Mucosa of stomach (tissue), 1 donor: ENCODE data around the gene SLC28A2.
"Not testable (repeated sequence)": the region's sequence is repeated elsewhere in the genome, so short reads cannot be mapped to it uniquely, and the experiment has no call there.

Experiments used
- H3K27me3 ChIP-seq: one replicate; pipeline ENCODE4 v1.7.0; 2013; ENCODE audit warnings: mild to moderate bottlenecking, low read length; ENCODE audit not compliant: control insufficient read depth, insufficient read depth
- H3K36me3 ChIP-seq: one replicate; pipeline ENCODE4 v1.7.0; 2013; ENCODE audit warnings: low read length; ENCODE audit not compliant: control insufficient read depth, insufficient read depth
- H3K4me1 ChIP-seq: one replicate; pipeline ENCODE4 v1.7.0; 2013; ENCODE audit warnings: mild to moderate bottlenecking, low read length; ENCODE audit not compliant: control insufficient read depth, insufficient read depth
- H3K4me3 ChIP-seq: one replicate; pipeline ENCODE4 v1.7.0; 2013; ENCODE audit warnings: low read length
- H3K9ac ChIP-seq: one replicate; pipeline ENCODE4 v1.7.0; 2013; ENCODE audit warnings: mild to moderate bottlenecking, low read length, moderate library complexity
- H3K9me3 ChIP-seq: one replicate; pipeline ENCODE4 v1.7.0; 2013; ENCODE audit warnings: mild to moderate bottlenecking, low read length, moderate library complexity; ENCODE audit not compliant: control insufficient read depth
- donor health status: Pancreatic carcinoma.

SLC28A2 gene

GRCh38 chr15:45231864-45232562 lies 20.0 kb upstream of the SLC28A2 start:
- Histone ChIP-seq H3K9me3 (no peaks in the 10 kb centered on the region), H3K4me1 (peaks cover 32% of the 10 kb centered on the region), H3K36me3 (no peaks in the 10 kb centered on the region), H3K9ac (no peak overlapping the region), H3K4me3 (no peak overlapping the region), H3K27me3 (no peaks in the 10 kb centered on the region)

DNA sequence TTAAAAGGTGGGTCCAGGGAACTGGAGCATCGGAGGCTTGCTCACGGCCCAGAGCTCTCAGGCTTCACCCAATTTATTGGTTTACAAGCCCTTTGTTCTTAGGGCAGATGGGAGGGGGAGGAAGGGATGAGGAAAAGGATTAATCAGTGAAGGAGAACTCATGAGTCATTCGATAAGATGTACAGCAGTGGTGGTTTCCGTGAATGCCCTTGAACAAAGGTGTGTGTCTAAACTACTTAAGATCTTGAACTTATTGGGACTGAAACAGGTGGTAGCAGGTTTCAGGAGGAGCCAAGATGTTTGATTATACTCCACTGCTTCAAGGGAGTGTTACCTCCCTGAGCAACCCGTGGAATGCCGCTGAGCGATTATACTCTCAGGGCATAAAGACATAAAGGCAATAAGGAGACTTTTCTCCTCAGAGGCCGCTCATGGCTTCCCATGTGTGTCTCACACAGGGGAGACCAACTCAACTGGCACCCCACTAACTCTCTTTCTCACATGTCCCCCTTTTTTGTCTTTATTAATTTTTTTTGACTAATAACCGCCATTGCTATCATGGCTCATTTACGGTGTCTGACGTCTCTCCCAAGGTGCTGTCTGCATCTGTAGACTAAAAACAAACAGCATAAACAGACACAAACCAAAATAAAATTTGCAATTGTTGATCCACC lies 17.3 kb upstream of the SLC28A2 start:
- Histone ChIP-seq H3K9me3 (peaks cover 4% of the 10 kb centered on the region), H3K4me1 (peaks cover 9% of the 10 kb centered on the region), H3K27me3 (no peaks in the 10 kb centered on the region), H3K9ac (no peak overlapping the region), H3K4me3 (no peak overlapping the region), H3K36me3 (no peaks in the 10 kb centered on the region)

- H3K27me3 ChIP-seq, H3K9me3 ChIP-seq, H3K36me3 ChIP-seq, H3K4me1 ChIP-seq, H3K9ac ChIP-seq, H3K4me3 ChIP-seq: not testable (repeated sequence)
Observed at GRCh38 chr15:45236806-45237205, 15.2 kb upstream of the SLC28A2 start.

- Histone ChIP-seq H3K9ac (no peak overlapping the region), H3K9me3 (peaks cover 29% of the 10 kb centered on the region), H3K4me3 (no peak overlapping the region), H3K4me1 (no peaks in the 10 kb centered on the region), H3K36me3 (no peaks in the 10 kb centered on the region), H3K27me3 (no peaks in the 10 kb centered on the region)
Observed at GRCh38 chr15:45242289-45242688, 9.7 kb upstream of the SLC28A2 start.

GRCh38 chr15:45249125-45249780 lies 2.8 kb upstream of the SLC28A2 start:
- H3K4me1 ChIP-seq = peaks cover 13% of the 10 kb centered on the region
- no peak overlapping the region for H3K4me3 ChIP-seq
- no peaks in the 10 kb centered on the region for H3K27me3 ChIP-seq
- H3K36me3 ChIP-seq = no peaks in the 10 kb centered on the region
- H3K9ac ChIP-seq = no peak overlapping the region
- H3K9me3 ChIP-seq = peaks cover 7% of the 10 kb centered on the region

GRCh38 chr15:45253330-45253729 lies 1.3 kb downstream of the SLC28A2 start:
- no peaks in the 10 kb centered on the region for H3K36me3 ChIP-seq
- peak overlapping the region; percentile 71 for H3K4me3 ChIP-seq
- H3K27me3 ChIP-seq = no peaks in the 10 kb centered on the region
- H3K9me3 ChIP-seq = no peaks in the 10 kb centered on the region
- H3K4me1 ChIP-seq = peaks cover 24% of the 10 kb centered on the region
- H3K9ac ChIP-seq = peak overlapping the region; percentile 53

GRCh38 chr15:45254405-45254804 lies 2.4 kb downstream of the SLC28A2 start:
- no peak overlapping the region for H3K4me3 ChIP-seq
- peaks cover 18% of the 10 kb centered on the region for H3K4me1 ChIP-seq

GRCh38 chr15:45254824-45255223 lies 2.8 kb downstream of the SLC28A2 start:
- H3K4me1 ChIP-seq = peaks cover 18% of the 10 kb centered on the region
- H3K27me3 ChIP-seq, H3K4me3 ChIP-seq: not testable (repeated sequence)

More at GRCh38 chr15:45254405-45254804, 2.4 kb downstream of the SLC28A2 start:
- Histone ChIP-seq H3K36me3 (no peaks in the 10 kb centered on the region), H3K27me3 (no peaks in the 10 kb centered on the region), H3K9ac (peak overlapping the region; percentile 19), H3K9me3 (no peaks in the 10 kb centered on the region)

DNA sequence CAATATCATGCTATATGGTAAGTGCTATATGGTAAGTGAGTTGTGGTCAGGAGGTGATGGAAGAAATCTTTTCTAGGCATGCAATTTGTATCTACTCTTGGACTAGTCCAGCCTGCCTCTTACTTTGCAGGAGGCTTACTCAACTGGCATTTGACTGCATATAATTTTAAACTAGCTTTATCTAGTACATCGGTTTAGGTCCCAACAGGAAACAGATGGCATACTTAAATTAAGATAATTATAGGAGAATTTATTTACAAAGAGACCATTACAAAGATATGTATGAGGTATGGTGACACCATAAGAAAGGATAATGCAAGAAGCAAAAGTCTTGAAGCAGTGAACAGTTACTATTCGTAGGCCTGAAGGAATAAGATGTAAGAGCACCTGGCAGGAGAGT lies 7.8 kb downstream of the SLC28A2 start:
- Histone ChIP-seq H3K4me3 (no peak overlapping the region), H3K9me3 (no peaks in the 10 kb centered on the region), H3K9ac (no peak overlapping the region), H3K27me3 (no peaks in the 10 kb centered on the region), H3K4me1 (peaks cover 14% of the 10 kb centered on the region), H3K36me3 (no peaks in the 10 kb centered on the region)

More at GRCh38 chr15:45254824-45255223, 2.8 kb downstream of the SLC28A2 start:
- H3K9ac ChIP-seq = peak overlapping the region; percentile 43
- H3K9me3 ChIP-seq, H3K36me3 ChIP-seq: not testable (repeated sequence)

DNA sequence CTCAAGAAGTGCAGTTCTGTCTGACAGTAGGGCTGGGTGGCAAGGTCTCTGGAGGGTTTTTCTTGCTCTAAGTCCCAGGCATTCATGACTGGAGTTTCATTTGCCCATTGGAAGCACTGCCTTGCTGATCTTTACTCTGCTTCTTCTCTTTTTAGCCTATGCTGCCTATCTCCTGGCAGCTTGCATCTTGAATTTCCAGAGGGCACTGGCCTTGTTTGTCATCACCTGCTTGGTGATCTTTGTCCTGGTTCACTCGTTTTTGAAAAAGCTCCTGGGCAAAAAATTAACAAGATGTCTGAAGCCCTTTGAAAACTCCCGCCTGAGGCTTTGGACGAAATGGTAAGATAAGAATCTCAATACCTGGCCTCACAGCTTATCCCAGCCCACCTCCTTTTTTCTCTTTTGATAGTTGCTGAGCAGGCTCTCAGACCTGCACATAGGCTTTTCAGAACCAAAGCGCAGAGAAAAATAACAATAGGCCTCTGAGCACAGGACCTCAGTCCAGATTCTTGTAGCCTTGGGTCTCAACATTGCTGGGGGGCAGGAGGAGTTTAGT lies 10.9 kb downstream of the SLC28A2 start:
- H3K36me3 ChIP-seq = no peaks in the 10 kb centered on the region
- no peaks in the 10 kb centered on the region for H3K9me3 ChIP-seq
- H3K27me3 ChIP-seq = no peaks in the 10 kb centered on the region
- H3K4me3 ChIP-seq = no peak overlapping the region
- no peak overlapping the region for H3K9ac ChIP-seq
- no peaks in the 10 kb centered on the region for H3K4me1 ChIP-seq

GRCh38 chr15:45263854-45264253 lies 11.8 kb downstream of the SLC28A2 start:
- Histone ChIP-seq H3K27me3 (no peaks in the 10 kb centered on the region), H3K4me1 (no peaks in the 10 kb centered on the region), H3K36me3 (no peaks in the 10 kb centered on the region), H3K4me3 (no peak overlapping the region), H3K9ac (no peak overlapping the region), H3K9me3 (no peaks in the 10 kb centered on the region)

- Histone ChIP-seq H3K4me3 (no peak overlapping the region), H3K36me3 (no peaks in the 10 kb centered on the region)
Observed at GRCh38 chr15:45265506-45265905, 13.5 kb downstream of the SLC28A2 start.

More at GRCh38 chr15:45265506-45265905, 13.5 kb downstream of the SLC28A2 start:
- Histone ChIP-seq H3K9me3 (no peaks in the 10 kb centered on the region), H3K4me1 (no peaks in the 10 kb centered on the region), H3K27me3 (no peaks in the 10 kb centered on the region), H3K9ac (no peak overlapping the region)
